Activated T-helper 1 cell treated with Interleukin-2 at 50 U/mL for 16 hours (primary cell): ENCODE data around the gene CNRIP1.
"Not testable (repeated sequence)": the region's sequence is repeated elsewhere in the genome, so short reads cannot be mapped to it uniquely, and the experiment has no call there.

Source experiments
- DNase-seq: peaks from one replicate; pipeline ENCODE4 v3.0.0-alpha.2; 2020; ENCODE audit warnings: low read depth

The CNRIP1 gene

DNA sequence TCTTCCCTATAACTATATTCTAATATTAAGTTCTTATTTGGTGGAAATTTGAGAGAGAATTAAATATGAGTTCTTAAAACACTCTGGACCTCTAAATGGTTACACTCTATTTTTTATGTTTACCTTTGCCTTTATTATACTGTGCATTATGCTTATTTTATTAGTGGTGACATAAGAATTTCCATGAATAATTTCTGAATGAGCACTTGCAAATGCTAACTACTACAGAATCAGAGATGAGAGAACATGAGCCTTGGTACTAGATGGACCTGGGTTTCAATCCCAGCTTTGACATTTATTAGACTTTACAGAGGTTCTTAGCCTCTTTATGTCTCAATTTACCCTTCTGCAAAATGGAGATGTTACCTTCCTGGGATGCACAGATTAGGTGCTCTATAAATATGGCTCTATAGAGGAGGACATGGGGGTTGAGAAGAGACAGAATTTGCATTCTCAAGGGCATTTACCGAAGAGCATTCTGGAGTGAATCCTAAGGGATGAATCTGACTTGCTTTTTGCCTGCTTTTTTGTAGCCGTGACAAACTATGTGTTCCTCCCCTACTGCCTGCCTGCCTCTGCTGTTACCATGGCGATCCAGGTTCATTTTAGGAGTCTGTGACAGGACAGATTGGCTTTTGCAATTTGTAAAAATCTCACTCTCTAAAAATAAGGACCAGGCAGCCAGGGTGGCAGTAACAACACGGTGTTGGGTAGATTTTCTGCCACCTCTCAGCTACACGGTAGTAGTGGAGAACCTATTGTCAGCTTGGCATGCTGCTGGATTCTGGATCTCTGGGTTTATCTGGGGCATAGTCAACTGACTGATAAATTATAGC lies 20.7 kb upstream of the CNRIP1 start:
- DNase-seq = no peak

DNA sequence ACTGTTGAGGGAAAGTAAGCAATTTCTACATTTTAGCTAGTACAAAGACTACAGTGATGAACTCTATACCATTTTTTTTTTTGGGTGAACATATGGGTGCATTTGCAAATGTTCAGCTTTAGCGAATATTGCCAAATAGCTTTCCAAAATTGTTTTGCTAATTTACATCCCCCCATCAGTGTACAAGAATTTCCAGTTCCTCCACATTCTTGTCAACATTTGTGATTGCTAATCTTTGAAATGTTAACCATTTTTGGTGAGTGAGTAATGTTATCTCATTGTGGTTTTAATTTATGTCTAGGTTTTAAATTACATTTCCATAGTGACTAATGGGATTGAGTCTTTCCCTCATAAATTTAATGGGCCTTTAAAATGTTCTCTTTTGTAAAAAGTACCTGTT lies 16.4 kb upstream of the CNRIP1 start:
- no peak for DNase-seq

DNA sequence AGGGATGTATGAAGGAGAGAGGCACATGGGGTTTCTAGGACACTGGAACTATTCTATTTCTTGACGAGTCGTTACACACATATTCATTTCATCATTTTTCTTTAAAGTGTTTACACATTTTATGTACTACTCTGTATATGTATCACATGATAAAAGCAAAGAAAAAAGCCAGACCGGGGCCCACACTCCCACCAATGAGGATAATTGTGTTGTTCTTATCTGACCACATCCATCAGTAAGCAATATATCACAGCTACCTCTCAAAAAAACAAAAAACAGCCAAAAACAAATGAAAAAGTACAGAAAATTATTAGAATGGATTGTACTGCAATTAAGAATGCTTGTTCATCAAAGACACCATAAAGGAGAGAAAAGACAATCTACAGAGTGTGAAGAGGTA lies 14.2 kb upstream of the CNRIP1 start:
- DNase-seq = no peak

DNA sequence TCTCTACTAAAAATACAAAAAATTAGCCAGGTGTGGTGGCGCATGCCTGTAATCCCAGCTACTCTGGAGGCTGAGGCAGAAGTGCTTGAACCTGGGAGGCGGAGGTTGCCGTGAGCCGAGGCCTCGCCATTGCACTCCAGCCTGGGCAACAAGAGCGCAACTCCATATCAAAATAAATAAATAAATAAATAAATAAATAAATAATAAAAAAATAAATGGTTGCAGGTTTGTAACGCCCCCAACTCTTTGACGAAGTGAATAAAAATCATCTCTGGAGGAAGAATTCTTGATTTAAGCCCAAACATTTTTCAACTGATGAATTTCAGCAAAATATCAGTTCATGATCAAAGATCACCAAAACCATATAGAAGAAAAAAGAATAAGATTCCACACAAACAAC lies 13.3 kb upstream of the CNRIP1 start:
- no peak for DNase-seq

DNA sequence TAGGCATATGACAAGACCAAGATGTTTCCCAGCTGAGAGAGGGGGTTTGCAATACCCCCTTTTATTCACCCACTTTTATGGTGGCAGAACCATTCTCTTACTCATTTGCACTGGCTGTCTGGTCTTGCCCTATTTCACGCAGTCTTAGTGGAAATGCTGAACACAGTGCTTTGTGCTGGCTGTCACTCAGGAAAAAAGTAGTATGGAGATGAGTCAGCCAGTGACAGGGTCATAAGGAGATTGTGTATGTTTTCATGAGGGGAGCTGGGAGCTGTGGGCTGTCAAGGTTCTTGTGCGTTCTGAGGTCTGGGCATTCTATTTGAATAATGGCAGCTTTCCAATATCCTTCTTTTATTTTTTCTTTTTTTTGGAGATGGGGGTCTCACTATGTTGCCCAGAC lies 10.9 kb upstream of the CNRIP1 start:
- no peak for DNase-seq

DNA sequence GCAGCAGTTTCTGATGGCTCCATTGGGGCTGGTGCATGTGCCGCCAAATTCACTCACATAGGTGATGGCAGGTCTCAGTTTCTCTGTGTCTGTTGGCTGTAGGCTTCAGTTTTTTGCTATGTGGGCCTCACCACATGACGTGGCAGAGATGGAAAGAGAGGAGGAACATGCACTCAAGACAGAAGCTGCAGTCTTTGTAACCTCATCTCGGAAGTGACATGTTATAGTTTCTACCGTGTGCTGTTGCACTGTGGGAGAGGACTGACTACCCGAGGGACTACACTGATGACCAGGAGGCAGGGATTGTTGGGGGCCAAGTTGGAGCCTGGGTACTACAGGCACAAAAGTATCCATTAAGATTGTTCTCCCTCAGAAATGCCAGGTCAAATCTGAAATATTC lies 9.2 kb upstream of the CNRIP1 start:
- DNase-seq = no peak

DNA sequence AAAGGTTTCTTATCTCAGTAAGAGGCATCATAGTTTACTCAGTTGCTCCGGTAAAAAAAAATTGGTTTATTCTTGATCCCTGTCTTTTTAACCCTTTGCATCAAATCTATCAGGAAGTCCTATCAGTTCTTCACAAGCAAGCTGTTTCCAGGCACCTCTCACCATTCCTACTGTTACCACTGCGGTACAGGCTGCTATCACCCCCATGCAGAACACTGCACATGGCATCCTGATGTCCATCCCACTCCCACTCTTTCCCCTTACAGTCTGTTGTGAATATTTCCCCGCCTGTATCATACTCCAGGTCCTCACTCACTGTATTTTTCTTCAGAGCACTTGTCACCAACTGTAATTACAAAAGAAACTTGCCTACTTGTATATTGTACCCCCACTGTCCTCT lies 5.3 kb upstream of the CNRIP1 start:
- no peak for DNase-seq

DNA sequence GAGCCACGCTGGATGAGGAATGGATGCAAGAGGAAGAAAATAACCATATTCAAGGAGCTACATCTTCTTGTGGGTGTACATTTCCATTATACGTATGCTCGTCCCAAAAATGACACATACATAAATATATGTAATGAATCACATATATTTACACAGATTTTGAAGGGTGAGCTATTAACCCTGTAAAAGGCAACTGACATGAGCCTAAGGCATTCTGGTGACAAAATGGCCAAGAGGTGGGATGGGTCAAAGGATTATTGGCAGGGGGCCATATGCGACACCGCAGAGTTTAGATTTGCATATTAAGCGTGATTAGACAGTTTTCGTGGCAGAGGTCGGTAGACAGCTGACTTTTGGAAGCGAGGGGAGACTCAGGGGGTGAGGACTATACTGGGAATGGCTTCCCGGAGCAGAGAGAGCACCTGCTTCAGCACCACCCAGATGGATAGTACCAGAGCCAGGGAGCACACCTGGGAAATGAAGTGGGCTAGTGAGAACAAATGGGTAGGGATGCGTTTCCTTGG lies 431 bp upstream of the CNRIP1 start:
- DNase-seq = no peak

DNA sequence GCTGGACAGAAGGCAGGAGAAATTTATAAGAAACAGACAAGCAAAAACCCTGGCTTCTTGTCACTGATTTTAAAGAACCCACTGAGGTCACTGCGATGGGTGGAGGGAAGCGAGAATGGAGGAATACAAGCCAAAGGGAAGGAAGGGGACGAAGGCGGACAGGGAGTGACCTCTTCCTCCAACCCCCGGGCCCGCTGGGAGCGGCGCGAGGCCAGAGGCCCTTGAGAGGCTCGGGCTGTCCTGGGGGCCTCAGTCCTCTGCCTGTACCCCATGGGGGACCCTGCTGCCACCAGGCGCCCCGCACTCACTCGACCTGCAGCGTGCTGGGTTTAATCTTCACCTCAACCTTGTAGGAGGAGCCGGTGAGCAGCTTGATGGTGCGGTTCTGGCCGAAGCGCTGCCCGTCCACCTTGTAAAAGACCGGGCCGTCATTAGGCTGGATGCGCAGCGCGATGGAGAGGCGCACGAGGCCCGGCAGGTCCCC lies 793 bp downstream of the CNRIP1 start:
- no peak for DNase-seq

DNA sequence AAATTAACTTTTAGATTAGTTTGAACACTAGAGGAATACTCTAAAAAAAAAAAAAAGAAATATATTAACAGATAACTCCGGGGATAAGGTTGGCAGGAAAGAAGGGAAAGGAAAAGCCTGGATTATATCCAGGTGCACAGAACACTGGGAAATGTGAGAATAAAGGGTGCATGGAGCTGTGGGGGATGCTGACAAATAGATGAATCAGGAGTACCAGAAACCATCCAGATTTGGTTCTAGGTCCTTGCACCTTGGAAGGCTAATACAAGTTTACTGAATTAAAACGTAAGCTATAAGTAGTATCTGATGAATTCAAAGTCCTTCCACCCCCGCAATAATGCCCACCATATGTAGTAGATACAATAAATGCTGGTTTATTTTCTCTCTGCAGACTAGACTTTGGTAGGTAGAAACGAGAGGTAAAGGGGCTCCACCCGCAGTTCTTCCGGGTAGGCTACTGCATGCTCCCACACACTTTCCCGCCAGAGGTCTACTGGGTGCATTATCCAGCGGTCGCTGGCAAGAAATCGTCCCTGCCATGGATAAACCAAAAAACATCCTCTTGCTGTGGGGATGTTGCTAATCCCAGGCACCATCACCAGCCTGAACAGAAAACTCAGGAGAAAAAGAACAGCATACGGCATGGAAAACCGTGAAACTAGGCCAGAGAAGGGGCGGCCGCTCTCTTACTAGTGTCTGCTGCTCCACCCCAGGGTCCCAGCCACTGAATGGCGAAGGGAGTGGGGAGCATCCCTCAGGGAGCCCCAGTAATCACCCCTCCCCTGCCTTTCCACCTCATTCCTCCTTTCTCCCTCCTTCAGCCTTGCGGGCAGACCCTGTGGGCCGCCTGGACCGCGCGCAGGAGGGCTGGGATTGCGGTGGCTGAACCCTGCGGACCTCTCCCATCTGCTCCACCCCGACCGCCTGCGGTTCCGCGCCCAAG lies 1.5 kb downstream of the CNRIP1 start:
- DNase-seq = no peak

DNA sequence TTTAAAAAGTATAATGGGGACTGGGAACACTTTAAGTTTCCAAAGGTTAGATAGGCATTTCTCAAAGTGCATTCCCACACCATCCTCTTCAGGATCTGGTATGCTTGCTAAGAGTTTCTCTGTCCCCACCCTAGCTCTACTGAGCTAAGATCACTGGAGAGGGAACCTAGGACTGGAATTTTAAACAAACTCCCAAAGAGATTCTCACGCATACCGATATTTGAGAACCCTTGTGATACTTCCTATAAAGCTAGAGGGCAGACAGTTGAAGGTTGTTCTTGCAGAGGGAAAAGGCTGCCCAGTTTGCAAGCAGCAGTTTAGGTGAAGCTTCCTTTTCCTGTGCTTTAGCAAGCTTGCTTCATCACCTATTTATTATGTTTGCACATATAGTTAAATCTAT lies 3.6 kb downstream of the CNRIP1 start:
- no peak for DNase-seq

DNA sequence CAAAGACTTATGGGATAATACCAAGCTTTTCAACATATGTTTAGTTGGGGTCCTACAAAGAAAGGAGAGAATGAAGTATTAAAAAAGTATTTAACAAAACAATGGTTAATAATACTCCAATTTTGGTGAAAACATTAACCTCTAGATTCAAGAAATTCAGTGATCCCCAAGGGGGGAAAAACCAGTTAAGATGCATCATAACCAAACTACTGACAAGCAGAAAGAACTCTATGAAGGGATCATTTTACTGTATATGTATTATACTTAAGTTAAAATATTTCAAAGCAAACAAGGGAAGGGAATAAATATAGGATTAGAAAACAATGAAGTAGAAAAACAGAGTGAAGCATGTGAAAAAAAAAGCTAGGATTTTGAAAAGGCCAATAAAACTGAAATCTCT lies 8.7 kb downstream of the CNRIP1 start:
- no peak for DNase-seq

DNA sequence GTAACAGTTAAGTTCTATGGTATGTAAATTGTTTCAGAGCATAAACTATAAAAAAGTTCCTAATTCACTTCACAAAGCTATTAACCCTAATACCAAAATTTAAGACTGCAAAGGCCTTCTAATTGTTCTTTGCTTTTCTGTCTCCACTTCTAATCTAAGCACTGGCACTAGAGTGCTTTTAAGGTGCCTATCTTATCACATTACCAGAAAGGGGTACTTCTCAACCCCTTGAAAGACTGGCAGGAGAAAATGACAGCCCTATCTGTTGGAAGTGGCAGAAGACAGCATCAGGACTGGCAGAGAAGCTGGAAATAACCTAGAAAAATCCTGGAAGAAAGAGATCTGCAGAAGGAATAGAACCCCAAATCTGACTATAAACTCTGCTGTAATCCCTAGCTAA lies 10.3 kb downstream of the CNRIP1 start:
- no peak for DNase-seq

DNA sequence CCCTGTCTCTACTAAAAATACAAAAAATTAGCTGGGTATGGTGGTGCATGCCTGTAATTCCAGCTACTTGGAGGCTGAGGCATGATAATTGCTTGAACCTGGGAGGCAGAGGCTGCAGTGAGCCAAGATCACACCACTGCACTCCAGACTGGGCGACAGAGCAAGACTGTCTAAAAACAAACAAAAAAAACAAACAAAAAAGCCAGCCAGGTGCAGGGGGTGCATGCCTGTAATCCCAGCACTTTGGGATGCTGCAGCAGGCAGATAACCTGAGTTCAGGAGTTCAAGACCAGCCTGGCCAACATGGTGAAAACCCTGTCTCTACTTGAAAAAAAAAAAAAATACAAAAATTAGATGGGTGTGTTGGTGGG lies 15.9 kb downstream of the CNRIP1 start:
- DNase-seq = not testable (repeated sequence)

DNA sequence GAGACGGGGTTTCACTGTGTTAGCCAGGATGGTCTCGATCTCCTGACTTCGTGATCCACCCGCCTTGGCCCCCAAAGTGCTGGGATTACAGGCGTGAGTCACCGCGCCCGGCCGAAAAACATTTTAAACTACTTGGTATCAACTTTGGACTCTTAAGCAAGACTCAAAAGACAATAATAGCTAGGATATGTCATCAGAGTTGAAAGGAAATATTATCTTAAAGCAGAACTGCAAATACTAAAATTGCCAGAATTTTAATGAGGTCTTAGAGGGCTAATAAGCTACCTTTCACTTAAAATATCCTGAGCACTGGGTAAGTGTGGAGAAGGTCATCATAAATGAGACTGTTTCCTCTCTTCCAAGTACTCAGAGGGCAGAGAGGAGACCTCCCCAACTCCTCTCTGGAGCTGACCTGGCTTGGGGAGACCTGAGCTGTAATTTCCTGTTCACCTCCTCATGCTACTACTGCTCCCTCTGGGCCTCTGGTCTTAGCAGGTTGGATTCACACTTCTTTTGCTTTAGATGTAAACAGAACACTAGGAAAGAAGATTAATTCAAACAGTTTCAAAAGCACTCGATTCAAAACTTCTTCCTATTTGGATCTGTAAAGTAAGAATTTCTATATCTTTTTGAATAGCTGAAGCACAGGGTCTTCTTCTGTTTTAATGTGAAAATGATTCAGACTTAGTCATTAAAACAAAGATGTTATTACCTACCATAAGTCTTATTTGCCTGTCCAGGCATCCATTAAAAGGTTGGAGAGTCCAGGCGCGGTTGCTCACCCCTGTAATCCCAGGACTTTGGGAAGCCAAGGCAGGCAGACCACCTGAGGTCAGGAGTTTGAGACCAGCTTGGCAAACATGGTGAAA lies 16.5 kb downstream of the CNRIP1 start:
- no peak for DNase-seq

DNA sequence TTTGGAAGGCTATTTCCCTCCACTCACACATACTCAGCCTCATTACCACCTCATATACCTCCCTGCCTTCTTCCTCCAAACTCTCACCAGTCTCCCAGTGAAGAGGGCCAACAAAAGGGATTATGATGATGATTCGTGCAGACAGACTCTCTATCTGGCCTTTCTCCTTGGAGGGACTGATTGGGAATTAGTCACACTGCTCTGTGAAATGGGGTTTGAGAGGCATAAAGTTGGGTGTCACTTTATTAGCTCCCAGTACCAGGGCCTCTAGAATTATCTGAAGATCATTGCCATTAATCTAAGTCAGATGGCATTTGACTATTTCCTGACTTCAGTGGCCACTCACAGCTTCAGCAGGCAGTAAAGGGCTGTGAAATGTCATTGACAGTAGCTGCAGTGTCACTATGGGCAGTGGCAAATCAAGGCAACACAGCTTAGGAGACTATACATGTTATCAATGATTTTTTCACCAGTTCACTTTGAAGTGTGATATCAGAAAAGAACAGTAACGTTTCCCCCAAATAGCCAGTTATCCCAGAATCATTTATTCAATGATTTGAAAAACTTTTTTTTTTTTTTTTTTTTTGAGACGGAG lies 17.4 kb downstream of the CNRIP1 start:
- no peak for DNase-seq

DNA sequence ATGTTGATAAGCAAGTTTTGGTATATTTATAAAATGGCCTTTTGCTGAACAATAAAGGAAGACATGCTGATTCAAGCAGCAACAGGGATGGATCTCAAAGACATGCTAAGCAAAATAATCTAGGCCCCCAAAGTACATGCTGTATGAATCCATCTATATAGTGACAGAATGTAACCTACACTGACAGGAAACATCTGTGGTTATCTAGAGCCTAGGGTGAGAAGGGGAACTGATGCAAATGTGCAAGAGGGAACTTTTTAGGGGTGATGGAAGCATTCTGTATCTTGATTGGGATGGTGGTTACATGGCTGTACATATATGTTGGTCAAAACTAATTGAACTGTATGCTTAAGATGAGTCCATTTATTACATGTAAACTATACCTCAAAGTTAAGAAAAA lies 24.2 kb downstream of the CNRIP1 start:
- no peak for DNase-seq

DNA sequence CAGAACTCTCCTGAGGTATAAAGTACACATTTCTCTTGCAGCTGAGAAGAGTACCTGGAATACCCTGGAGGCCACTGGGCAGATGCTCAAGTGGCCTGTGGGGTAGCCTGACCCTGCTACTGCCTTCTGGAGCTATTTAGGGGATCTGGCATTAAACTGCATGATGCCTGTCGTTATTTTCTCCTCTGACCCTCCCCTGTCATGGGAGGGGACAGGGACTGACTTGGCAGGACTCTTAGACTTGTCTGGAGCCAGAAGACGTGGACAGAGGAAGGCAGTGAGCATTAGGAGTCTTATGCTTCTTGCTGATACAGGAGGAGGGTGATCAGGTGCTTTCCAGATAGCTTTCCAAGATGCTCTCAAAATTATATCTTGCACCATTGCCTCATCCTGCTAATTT lies 24.8 kb downstream of the CNRIP1 start:
- DNase-seq = no peak

DNA sequence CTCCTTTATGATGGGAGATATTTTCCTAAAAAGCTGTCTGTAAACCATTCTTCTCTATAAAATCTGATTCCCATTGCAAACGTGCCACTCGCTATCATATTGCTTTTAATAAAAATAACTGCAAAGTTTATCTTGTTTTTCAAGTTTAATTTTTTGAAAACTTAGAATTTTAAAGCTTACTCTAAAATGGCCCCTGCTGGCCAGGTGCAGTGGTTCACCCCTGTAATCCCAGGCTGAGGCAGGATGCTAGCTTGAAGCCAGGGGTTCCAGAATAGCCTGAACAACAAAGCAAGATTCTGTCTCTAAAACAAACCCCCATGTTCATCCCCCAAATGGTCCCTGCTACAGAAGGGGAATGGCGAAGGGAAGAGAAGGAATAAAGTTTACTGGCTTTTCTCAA lies 25.6 kb downstream of the CNRIP1 start:
- DNase-seq = no peak

DNA sequence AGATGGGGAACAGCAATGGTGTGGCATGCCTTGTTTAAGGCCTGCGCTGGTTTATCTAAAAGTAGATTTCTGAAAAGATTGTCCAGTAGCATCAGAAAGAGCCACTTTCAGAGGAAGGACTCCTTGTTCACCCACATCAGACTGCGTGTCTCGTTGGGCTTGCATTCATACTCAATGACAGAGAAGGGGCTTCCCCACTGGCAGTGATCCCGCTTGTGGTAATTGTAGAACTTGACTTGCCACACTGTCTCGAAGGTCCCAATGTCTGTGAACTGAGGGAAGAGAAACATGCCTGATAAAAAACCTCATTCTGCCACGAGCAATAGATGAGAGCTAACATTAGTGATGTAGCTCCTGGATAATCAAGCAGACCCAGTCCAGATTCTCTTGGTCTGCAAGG lies 26.0 kb downstream of the CNRIP1 start:
- no peak for DNase-seq

DNA sequence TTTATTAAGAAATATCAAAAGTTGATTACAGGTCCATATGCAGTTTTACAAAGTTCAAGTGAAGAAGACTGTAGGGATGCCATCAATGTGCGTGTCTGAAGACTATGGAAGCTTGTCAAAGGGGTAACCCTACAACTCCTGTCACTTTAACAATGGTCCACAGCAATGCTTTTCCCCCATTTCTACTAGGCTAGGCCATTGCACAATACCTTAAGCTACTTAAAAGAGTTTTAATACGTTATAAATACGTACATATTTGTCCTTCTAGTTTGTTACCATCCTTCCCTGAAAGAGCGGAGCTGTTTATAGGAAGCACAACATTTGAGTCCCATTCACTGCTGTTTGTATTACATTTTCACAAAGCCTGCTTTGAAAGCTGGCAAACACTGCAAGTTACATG lies 26.7 kb downstream of the CNRIP1 start:
- no peak for DNase-seq
